ENCODE measurements around the gene RRP1.
A peak's percentile ranks its signal among the peaks of the same experiment; 100 is the strongest.

Gene RRP1

GRCh38 chr21:43801006-43801783 is 11.8 kb downstream of the RRP1 start:
- DNase-seq (ENCODE audit: low spot score) = no peak

DNA sequence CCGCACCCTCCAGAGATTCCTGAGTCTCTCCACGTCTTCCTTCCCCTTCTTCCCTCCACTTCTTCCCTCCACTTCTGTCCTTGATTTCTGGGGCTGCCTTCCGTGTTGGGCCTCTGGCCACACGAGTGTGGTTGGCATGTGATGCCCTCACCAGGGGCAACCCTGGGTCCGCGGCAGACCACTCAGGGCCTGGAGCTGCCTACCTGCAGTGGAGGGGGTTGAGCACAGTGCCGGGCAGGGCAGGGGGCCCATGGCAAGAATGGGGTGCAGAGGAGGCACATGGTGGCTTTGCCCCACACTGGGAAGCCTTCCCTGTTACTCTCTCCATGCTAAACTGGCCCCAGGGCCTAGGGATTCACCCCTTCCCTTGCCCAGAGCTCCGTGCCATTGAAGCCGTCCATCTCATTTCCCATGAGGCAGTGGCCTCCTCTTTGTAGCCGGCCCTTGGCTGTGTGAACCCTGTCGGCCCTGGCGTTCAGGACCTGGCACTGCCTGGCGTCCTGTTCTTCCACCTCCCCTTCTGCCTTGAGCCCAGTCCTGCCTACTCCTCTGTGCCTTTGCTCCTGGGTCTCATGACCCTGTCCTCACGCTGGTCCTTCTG is 13.4 kb downstream of the RRP1 start:
- DNase-seq (ENCODE audit: low spot score) = no peak

- DNase-seq (ENCODE audit: low spot score) = no peak
Measured at GRCh38 chr21:43803558-43804300, 14.4 kb downstream of the RRP1 start.

GRCh38 chr21:43805275-43805800 is 16.0 kb downstream of the RRP1 start:
- no peak for DNase-seq (ENCODE audit: low spot score)

DNA sequence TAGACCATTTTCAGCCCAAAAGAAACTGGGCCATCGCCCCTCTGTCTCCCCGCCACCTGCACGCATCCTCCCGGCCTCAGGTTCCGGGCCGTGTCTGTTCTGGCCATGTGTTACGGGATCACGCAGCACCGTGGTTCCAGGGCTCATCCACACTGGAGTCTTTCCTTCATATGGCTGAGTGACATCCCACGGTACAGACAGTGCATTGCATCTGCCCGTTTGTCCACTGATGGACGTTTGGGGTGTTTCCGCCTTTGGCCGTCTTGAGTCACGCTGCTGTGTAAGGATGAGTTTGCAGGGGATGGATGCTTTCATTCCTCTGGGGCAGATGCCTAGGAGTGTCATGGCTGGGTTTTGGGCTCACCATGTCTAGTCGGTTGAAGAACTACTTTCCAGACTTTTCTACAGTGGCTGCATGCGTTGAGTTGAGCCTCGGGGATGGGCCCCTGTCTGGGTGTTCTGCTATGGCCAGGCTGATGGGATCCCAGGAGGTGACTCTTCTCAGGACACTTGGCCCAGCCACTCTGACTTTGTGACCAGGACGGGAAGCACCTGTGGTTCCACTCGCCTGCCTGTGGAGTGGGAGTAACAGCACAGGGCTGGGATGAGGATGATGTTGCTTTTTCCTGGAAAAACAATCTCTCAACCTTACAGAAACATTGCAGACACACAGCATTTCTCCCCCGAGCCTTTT is 16.8 kb downstream of the RRP1 start:
- DNase-seq (ENCODE audit: low spot score) = no peak

DNA sequence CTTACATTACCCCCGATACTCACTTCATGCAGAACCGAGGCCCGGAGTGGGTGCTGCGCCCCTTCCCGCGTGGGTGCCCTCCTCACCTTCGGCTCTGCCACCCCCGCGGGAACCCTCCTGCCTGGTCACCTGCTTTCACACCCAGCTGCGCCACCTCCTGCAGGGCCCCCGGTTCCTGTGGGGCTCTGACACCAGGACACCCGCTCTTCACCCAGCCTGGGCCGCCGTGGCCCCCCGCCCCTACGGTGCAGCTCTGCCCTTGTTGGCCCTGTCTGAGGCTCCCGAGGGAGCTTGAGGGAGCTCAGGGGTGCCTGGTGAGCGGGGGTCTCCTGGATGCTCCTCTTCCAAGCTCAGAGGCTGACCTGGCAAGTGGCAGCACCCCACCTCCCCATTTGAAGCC is 19.0 kb downstream of the RRP1 start:
- no peak for DNase-seq (ENCODE audit: low spot score)

DNA sequence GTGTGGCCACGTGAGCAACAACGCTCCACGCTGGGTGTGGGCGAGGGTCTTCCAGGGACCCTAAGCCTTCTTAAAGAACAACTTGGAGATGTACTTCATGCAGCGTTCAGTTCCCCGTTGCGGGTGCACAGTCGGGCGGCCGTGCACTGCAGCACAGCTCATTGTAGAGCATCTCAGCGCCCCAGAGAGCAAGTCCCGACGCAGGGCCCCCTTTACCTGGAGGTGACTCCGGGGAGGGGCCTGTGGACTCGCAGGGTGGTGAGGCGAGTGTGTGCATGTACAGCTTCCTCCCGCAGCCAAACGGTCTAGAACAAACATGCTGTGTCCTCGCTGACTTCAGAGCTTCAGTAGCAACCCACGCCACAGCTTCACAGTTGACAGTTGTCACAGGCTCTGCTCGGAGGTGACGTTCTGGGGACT is 19.5 kb downstream of the RRP1 start:
- no peak for DNase-seq (ENCODE audit: low spot score)

- no peak for DNase-seq (ENCODE audit: low spot score)
Measured at GRCh38 chr21:43809346-43809799, 20.0 kb downstream of the RRP1 start.

GRCh38 chr21:43809853-43810504 is 20.6 kb downstream of the RRP1 start:
- no peak for DNase-seq (ENCODE audit: low spot score)

DNA sequence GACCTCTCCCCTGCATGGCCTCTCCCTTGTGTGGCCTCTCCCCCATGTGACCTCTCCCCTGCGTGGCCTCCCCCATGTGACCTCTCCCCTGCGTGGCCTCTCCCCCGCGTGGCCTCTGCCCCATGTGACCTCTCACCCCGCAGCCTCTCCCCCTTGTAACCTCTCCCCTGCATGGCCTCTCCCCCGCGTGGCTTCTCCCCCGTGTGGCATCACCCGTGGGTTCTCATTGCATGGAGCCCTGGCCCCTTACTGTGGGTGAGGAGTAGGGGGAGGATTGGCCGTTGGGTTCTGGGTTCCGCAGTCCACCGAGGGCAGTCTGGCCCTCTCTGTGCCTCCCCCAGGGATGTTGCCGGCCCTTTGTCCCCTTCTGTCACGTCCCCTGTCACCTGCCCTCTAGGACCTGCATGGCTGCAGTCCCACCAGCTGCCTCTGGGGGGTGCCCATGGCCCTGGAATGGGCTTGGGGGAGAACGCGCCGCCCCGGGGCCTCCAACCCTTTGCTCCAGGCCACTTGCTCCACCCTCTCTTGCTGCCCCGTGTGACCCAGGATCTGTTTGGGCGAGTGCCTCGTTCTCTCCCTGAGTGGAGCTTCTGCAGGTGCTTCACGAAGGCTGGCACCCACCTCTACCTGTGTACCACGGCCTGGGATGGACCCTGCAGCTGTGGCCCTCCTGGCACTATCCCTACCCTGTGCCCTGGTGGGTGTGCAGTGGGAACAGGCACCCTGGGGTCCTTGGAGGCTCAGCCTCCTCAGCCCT is 21.3 kb downstream of the RRP1 start:
- peak; percentile 64 for DNase-seq (ENCODE audit: low spot score)

DNA sequence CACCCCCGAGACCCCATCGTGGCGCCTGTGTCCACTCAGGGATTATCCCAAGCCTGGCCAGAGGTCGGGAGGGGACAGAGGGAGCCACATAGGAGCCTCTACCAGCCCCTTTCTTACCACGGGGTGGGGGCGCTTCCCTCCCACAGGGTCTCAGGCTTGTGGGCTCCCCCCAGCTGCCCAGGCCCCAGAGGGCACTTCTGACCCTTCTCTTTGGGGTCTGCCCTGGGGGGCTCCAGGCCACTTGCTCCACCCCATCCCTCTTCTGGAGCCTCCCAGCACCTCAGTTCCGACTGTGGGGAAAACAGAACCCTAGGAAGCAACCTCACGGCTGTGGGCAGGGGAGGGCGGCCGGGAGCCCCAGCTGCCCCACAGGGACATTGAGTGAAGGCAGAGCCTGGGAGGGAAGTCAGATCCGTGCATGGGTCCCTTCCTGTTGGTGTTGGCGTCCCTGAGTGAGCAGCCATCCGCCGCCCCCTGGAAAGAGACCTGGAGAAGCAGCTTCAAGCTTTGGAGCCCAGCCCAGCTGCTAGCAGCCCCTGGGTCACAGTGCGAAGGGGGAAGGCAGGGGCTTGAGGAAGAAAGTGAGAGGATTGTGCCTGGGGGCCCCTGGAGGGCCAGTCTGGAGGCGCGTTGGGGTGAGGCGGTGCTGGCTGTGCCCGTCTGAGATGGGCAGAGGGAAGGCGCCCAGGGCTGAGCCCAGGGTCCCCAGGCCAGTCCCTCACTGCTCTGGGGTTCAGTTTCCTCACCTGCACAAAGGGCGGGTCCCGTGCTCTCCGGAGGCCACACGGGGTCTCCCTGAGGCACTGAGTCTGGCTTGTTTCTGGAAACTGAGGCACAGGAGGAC is 22.1 kb downstream of the RRP1 start:
- DNase-seq (ENCODE audit: low spot score) = no peak

DNA sequence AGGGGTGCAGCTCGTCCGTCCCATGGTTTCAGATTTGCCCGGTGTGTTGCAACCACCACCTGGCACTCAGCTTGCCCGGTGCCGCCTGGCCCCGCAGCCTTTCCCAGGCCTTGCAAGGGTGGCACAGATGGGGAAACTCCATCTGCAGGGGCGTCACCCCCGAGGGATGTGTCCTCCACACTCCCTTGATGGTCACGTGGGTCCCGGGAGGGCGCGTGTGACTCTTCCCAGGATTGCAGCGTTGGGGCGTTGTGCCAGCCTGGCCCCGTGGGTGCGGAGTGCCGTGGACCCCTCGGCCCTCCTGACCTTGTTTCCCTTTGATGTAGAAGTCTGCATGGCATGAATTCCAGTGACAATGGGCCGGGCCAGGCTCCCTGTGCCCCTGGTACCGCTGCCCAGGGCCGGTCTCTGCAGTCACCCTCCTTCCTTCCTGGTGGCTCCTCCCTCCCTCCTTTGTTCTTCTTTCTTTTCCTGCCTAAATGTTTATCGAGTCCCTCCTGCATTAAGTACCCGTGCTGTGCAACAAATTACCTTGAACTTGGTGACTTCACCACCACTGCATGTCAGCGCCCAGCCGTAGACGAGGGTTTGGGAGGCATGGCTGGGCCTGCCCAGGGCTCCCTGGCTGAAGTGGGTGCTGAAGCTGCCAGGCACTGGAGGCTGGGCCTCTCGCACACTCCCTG is 22.9 kb downstream of the RRP1 start:
- no peak for DNase-seq (ENCODE audit: low spot score)

DNA sequence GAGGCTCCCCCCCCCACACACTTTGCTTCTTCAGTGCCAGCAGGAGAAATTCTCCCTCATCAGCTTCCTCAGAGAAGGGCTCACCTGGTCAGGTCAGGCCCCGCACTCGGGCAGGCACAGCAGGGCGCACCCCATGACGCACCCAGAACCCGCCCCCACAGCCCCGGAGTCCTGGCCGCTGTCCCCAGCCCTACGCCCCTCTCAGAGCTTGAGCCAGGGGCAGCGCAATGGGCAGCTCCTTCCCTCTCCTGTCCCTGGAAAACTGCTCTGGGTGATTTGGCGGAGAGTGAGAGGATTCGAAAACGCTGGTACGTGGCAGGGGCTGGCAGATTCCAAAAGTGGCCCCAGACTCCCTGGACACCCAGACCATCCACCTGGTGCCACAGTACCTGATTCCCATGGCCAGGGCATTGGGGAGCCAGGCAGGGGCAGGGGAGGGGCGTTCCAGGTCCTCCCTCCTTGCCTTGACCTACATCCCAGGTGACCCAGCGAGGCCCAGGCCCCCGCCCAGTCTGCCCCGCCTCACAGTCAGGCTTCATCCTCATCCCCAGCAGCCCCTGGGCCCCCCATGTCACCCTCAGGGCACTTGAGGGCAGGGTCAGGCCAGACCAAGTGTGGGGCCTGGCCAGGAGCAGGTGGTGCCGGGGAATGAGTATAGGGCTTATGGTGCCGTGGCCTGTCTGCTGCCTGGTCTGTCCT is 23.7 kb downstream of the RRP1 start:
- no peak for DNase-seq (ENCODE audit: low spot score)

DNA sequence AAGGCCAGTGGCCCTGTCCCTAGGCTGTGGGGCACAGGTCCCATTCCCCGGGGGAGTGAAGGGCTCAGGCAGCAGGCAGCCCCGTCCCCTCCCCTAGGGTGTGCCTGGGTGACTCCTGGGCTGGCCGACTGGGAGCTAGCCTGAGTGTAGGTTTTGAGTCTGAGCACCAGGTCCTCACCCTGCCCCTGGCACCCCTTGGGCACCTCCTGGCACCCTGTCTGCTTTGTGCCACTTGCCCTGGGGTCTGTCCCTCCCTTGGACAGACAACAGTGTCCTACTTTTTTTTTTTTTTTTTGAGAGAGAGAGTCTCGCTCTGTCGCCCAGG is 24.2 kb downstream of the RRP1 start:
- DNase-seq (ENCODE audit: low spot score) = no peak

DNA sequence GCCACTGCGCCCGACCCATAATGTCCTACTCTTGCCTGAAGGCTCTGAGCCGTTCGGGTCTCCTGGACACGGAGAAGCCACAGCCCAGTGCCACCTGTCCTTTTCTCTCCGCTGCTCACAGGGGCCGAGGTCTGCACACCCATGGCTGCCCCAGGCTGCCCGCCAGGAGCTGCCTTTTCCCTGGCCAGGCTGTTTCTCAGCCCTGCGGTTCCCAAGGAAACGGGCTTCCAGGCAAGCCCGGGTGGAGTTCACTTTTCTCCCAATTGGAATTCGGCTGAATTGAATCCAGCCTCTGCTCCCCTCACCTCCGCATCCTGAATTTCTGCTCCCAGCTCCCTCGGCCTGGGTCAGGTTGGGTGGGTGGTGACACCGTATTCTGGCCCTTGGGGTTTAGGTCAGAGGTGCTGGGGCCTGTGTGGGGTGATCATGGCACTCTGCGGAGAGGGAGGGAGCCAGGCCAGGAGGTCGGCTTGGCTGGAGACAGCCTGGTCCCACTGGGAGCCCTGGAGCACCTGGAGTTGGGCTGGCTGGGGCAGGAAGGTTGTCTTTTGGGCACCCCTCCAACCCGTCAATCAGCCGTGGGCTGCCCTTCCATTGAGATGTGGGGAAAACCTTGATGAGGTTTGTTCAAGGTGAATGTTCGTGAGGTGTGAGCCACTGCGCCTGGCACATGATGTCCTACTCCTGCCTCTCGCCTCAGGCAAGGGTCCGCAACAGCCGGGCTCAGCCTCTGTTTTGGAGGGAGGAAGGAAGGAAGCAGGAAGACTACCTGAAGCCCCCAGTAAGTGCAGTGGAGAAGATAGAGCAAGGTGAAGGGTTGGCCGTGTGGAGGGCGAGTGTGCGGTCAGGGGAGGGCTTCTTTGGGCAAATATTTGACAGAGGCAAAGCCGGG is 25.1 kb downstream of the RRP1 start:
- DNase-seq (ENCODE audit: low spot score) = no peak

DNA sequence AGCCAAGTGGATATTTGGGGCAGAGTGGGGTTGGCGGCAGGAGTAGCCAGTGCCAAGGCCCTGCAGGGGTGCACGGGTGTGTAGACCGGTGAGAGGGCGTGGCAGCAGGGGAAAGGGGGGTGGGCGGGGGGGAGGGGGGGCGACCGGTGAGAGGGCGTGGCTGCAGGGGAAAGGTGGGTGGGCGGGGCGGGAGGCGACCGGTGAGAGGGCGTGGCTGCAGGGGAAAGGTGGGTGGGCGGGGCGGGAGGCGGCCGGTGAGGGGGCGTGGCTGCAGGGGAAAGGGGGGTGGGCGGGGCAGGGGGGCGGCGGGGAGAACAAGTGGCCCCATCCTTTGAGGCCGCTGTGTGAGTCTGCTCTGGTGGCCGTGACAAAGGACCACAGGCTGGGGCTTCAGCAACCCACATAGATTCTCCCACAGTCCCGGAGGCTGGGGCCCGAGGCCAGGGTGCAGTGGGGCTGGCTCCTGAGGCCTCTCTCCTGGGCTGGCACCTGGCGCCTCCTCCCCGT is 25.8 kb downstream of the RRP1 start:
- no peak for DNase-seq (ENCODE audit: low spot score)

DNA sequence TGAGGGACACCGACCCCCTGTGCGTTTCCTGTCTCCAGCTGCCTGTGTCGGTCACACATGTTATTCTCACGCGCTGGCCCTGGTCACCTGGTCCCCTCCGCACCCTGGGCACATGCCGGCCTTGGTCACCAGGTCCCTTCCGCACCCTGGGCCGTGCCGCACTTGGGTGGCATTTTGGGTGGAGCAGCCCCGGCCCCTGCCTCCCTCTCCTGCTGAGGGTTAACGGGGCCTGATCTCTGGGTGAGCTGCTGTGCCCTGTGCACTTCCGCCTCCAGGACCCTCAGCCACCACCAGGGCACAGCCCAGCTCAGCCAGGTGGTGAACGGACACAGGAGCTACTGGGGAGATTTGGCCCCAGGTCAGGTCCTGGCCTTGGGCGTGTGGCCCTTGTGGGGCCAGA is 26.6 kb downstream of the RRP1 start:
- DNase-seq (ENCODE audit: low spot score) = no peak

- DNase-seq (ENCODE audit: low spot score) = no peak
Measured at GRCh38 chr21:43816611-43817071, 27.3 kb downstream of the RRP1 start.
